ENCODE results near the gene ZC3H12D. TPM values are rescaled to one million over a fixed set of nuclear protein-coding genes. Genes with fewer than 3 reads are reported as not detected.

The ZC3H12D gene
- total and polyA plus RNA-seq, 9 of the 15 experiments (the other 6 are each of a cell fraction or from before 2014, with no cell fraction given) = 0.04 to 0.27 (median 0.05) TPM; not detected in 3

DNA sequence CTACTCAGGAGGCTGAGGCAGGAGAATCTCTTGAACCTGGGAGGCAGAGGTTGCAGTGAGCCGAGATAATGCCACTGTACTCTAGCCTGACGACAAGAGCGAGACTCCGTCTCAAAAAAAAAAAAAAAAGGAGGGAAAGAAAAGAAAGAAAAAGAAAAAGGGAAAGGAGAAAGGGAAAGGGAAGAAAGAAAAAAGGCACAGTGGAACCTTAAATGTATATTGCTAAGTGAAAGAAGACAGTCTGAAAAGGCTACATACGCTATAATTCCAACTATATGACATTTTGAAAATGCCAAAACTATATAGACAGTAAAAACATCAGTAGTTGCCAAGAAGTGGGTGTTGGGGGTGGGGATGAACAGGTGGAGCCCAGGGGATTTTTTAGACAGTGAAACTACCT, 44.8 kb upstream of the ZC3H12D start:
- no TSS peak for BruUV-seq (replicated peaks)
- intact Hi-C loops (cut with micrococcal nuclease) (no loop called here), in situ Hi-C loops (cut with MboI) (no loop called here)
- DNase-seq (ENCODE audit: extremely low read depth in 1 of 4, low spot score in 3 of 4) (no peak), ATAC-seq (no peak), FAIRE-seq (no peak)
- TF ChIP-seq ZNF263 (CRISPR knock-in tag; IDR thresholded peaks at IDR 0.05; ENCODE audit: borderline replicate concordance) = no peak
- TF ChIP-seq HMG20B (CRISPR knock-in tag; IDR thresholded peaks at IDR 0.05) = no peak
- TF ChIP-seq GATAD2B (IDR thresholded peaks at IDR 0.05; ENCODE audit: borderline replicate concordance) = no peak
- H3K9me3 ChIP-seq (replicated peaks; ENCODE audit: control insufficient read depth, insufficient read depth, low read depth, low read length) = no peaks in the 10 kb centered on the region
- no peaks in the 10 kb centered on the region for H3K79me2 ChIP-seq (ENCODE audit: control insufficient read depth, insufficient read depth, low read length)
- POLR2A ChIA-PET = interaction anchor here (3.4 kb wide), 1 partner anchor 16 kb away, joined by 25 read pairs; the partner anchor contains the start of gene PPIL4
- no peaks in the 10 kb centered on the region for H3K9me1 ChIP-seq (ENCODE audit: control insufficient read depth, insufficient read depth, low read length)
- no peaks in the 10 kb centered on the region for H3K27me3 ChIP-seq (ENCODE audit: control insufficient read depth in 2 of 2, insufficient read depth in 2 of 2, low read length in 2 of 2)
- H2AFZ ChIP-seq (ENCODE audit: low read depth, low read length) = no peak overlapping the region
- peaks cover 84% of the 10 kb centered on the region for H3K36me3 ChIP-seq (ENCODE audit: control insufficient read depth, insufficient read depth, low read length)
- CTCF ChIA-PET (ENCODE audit: low intra/inter-chr PET ratio) = no interaction called here
- no peak overlapping the region for H3K9ac ChIP-seq (ENCODE audit: insufficient read depth in 1 of 2, low read depth in 2 of 2, low read length in 2 of 2)
- H3K4me3 ChIP-seq = no peak overlapping the region
- H4K20me1 ChIP-seq (replicated peaks; ENCODE audit: control insufficient read depth, insufficient read depth, low read length) = no peaks in the 10 kb centered on the region
- no peaks in the 10 kb centered on the region for H3K4me1 ChIP-seq (replicated peaks in 1 of 2; ENCODE audit: control insufficient read depth in 2 of 2, insufficient read depth in 2 of 2, low read length in 2 of 2)
- 86% methylated on average over 2 of the region's 5 CpGs for WGBS (ENCODE audit: insufficient coverage, low coverage, missing lambda C conversion rate)
- H3K4me2 ChIP-seq (ENCODE audit: insufficient read depth, low read length) = no peak overlapping the region
- no peak overlapping the region for H3K27ac ChIP-seq (ENCODE audit: extremely low read depth, low read depth, low read length)

DNA sequence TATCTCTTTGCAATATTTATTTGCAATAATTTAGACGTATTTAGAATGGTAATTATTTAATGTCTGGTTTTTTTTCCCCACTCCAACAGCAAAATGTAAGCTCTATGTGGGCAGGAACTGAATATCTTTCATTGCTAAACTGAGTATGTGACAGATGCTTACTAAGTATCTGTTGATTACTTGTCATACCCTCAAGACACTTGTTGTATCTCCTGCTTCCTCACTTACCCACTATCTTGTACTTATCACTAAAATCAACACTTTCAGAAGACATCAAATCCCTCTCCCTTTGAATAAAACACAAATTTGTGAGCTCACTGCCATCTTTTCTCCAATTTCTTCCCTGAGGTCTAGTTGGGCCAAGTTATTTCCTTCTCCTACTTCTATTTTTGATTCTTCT, 30.7 kb upstream of the ZC3H12D start:
- H3K9ac ChIP-seq (ENCODE audit: insufficient read depth in 1 of 2, low read depth in 2 of 2, low read length in 2 of 2) = no peak overlapping the region
- FAIRE-seq = no peak
- H3K36me3 ChIP-seq (ENCODE audit: control insufficient read depth, insufficient read depth, low read length) = peaks cover 61% of the 10 kb centered on the region; the same call in 2 of the 3 replicates

More for the DNA sequence above, 30.7 kb upstream of the ZC3H12D start:
- H3K4me3 ChIP-seq = no peak overlapping the region
- ChIA-PET POLR2A (interaction anchor here (1.0 to 1.7 kb wide), 2 partner anchors 8 to 10 kb away, joined by 3 to 4 read pairs; no protein-coding TSS in a partner anchor), CTCF (ENCODE audit: low intra/inter-chr PET ratio) (interaction anchor here (1.0 kb wide), 1 partner anchor 487 kb away, joined by 3 read pairs; no protein-coding TSS in a partner anchor)
- peaks cover 2% of the 10 kb centered on the region; the same call in 1 of the 2 replicates for H3K9me3 ChIP-seq (replicated peaks; ENCODE audit: control insufficient read depth, insufficient read depth, low read depth, low read length)
- 95% methylated on average over 1 of the region's 1 CpG for WGBS (ENCODE audit: insufficient coverage, low coverage, missing lambda C conversion rate)
- in situ Hi-C loops (cut with MboI) = no loop called here
- H3K4me1 ChIP-seq (replicated peaks in 1 of 2; ENCODE audit: control insufficient read depth in 2 of 2, insufficient read depth in 2 of 2, low read length in 2 of 2) = no peaks in the 10 kb centered on the region
- TF ChIP-seq ZBTB2 (IDR thresholded peaks at IDR 0.05) (no peak), ZNF445 (CRISPR knock-in tag; IDR thresholded peaks at IDR 0.05; ENCODE audit: low read depth) (no peak), MAZ (CRISPR knock-in tag; conservative IDR thresholded peaks at IDR 0.05 in 1 of 2, IDR thresholded peaks at IDR 0.05 in 1 of 2) (no peak), ZNF316 (IDR thresholded peaks at IDR 0.05) (0 out of 2 replicates have a peak, but pooled peaks have one; percentile 25)
- intact Hi-C loops (cut with micrococcal nuclease) = loop anchor here (5.0 kb wide), 2 partner anchors 468 to 488 kb away; no protein-coding TSS in a partner anchor
- ATAC-seq = no peak
- no peaks in the 10 kb centered on the region for H4K20me1 ChIP-seq (replicated peaks; ENCODE audit: control insufficient read depth, insufficient read depth, low read length)
- H3K79me2 ChIP-seq (ENCODE audit: control insufficient read depth, insufficient read depth, low read length) = no peaks in the 10 kb centered on the region
- H3K4me2 ChIP-seq (ENCODE audit: insufficient read depth, low read length) = no peak overlapping the region
- H3K27me3 ChIP-seq (ENCODE audit: control insufficient read depth in 2 of 2, insufficient read depth in 2 of 2, low read length in 2 of 2) = no peaks in the 10 kb centered on the region
- BruUV-seq (replicated peaks) = no TSS peak
- H3K9me1 ChIP-seq (ENCODE audit: control insufficient read depth, insufficient read depth, low read length) = no peaks in the 10 kb centered on the region
- H3K27ac ChIP-seq (ENCODE audit: extremely low read depth, low read depth, low read length) = no peak overlapping the region
- DNase-seq (ENCODE audit: extremely low read depth in 1 of 4, low spot score in 3 of 4) = no peak
- H2AFZ ChIP-seq (ENCODE audit: low read depth, low read length) = no peak overlapping the region

All from K562 (cell line).